Renal cortical epithelial cell (primary cell): ENCODE measurements around the gene NR3C1. TPM values are rescaled to one million over a fixed set of nuclear protein-coding genes. Genes with fewer than 3 reads are reported as not detected.
"Not testable (repeated sequence)": the region's sequence is repeated elsewhere in the genome, so short reads cannot be mapped to it uniquely, and the experiment has no call there.

Source experiments
- DNase-seq: peaks from one replicate; pipeline ENCODE4 v3.0.0-alpha.2; 2011; ENCODE audit warnings: low read depth
- total RNA-seq: library from RNA; depleted of rRNA; stranded (reverse); fragments of >200 nt; gene quantifications from 2 replicates; pipeline ENCODE4 v1.2.3, GENCODE V29; 2014

The NR3C1 gene
- total RNA-seq, 1 donor from 2014 or later, result 40.0 TPM

GRCh38 chr5:143337946-143338345 lies 65.5 kb downstream of the NR3C1 start:
- no peak for DNase-seq

GRCh38 chr5:143336485-143336884 lies 67.0 kb downstream of the NR3C1 start:
- DNase-seq, result no peak

GRCh38 chr5:143334903-143335302 lies 68.6 kb downstream of the NR3C1 start:
- no peak for DNase-seq

- peak; percentile 41 for DNase-seq
Measured at GRCh38 chr5:143334380-143334779, 69.1 kb downstream of the NR3C1 start.

- DNase-seq, result no peak
Measured at GRCh38 chr5:143331956-143332355, 71.5 kb downstream of the NR3C1 start.

- DNase-seq, result no peak
Measured at GRCh38 chr5:143329843-143330242, 73.6 kb downstream of the NR3C1 start.

- no peak for DNase-seq
Measured at GRCh38 chr5:143328589-143329220, 74.8 kb downstream of the NR3C1 start.

- not testable (repeated sequence) for DNase-seq
Measured at GRCh38 chr5:143325086-143325485, 78.4 kb downstream of the NR3C1 start.

- DNase-seq, result not testable (repeated sequence)
Measured at GRCh38 chr5:143322931-143323630, 80.4 kb downstream of the NR3C1 start.

- DNase-seq, result no peak
Measured at GRCh38 chr5:143322176-143322575, 81.3 kb downstream of the NR3C1 start.

GRCh38 chr5:143319437-143320227 lies 83.9 kb downstream of the NR3C1 start:
- no peak for DNase-seq

GRCh38 chr5:143318833-143319232 lies 84.7 kb downstream of the NR3C1 start:
- no peak for DNase-seq

GRCh38 chr5:143318270-143318669 lies 85.2 kb downstream of the NR3C1 start:
- no peak for DNase-seq

GRCh38 chr5:143316844-143317631 lies 86.4 kb downstream of the NR3C1 start:
- DNase-seq, result peak; percentile 52

GRCh38 chr5:143316337-143316736 lies 87.1 kb downstream of the NR3C1 start:
- no peak for DNase-seq

- peak; percentile 58 for DNase-seq
Measured at GRCh38 chr5:143315929-143316328, 87.6 kb downstream of the NR3C1 start.

- no peak for DNase-seq
Measured at GRCh38 chr5:143315214-143315613, 88.3 kb downstream of the NR3C1 start.

GRCh38 chr5:143314659-143315058 lies 88.8 kb downstream of the NR3C1 start:
- DNase-seq, result peak; percentile 68

GRCh38 chr5:143314099-143314498 lies 89.4 kb downstream of the NR3C1 start:
- DNase-seq, result no peak

- no peak for DNase-seq
Measured at GRCh38 chr5:143313298-143313852, 90.1 kb downstream of the NR3C1 start.

- DNase-seq, result no peak
Measured at GRCh38 chr5:143312822-143313221, 90.7 kb downstream of the NR3C1 start.

- DNase-seq, result no peak
Measured at GRCh38 chr5:143311955-143312354, 91.5 kb downstream of the NR3C1 start.
